GM23338 (cell line): Measurements from ENCODE around the gene PPP2R2D. TPM values are rescaled to one million over a fixed set of nuclear protein-coding genes. Genes with fewer than 3 reads are reported as not detected.

Experiments
- ATAC-seq: fragments of 200-7000 bp; cut with Tn5 transposase; 3 replicates; pipeline ENCODE4 v1.9.1; 2020
- DNase-seq: peaks from one replicate; pipeline ENCODE4 v3.0.0-alpha.2; 2015; ENCODE audit warnings: low spot score
- H2AFZ ChIP-seq: fragments of 200-600 bp; sonication (generic); 2 replicates; pipeline ENCODE4 v1.8.0; 2016; ENCODE audit warnings: antibody characterized with exemption, mild to moderate bottlenecking, moderate library complexity
- H3F3A ChIP-seq: fragments of 200-600 bp; sonication (generic); replicated peaks from 2 replicates; pipeline ENCODE4 v1.8.0; 2017; ENCODE audit warnings: antibody characterized with exemption, mixed run types, low read depth
- H3K27ac ChIP-seq: fragments of 200-600 bp; sonication (generic); 2 replicates; pipeline ENCODE4 v1.6.1; 2016; ENCODE audit warnings: low read depth
- H3K27me3 ChIP-seq: fragments of 200-600 bp; sonication (generic); 2 replicates; pipeline ENCODE4 v1.8.0; 2016; ENCODE audit warnings: mild to moderate bottlenecking, mixed run types, moderate library complexity; ENCODE audit not compliant: insufficient read depth
- H3K36me3 ChIP-seq: fragments of 200-600 bp; sonication (generic); 2 replicates; pipeline ENCODE4 v1.8.0; 2016; ENCODE audit warnings: mild to moderate bottlenecking; ENCODE audit not compliant: insufficient read depth
- H3K4me1 ChIP-seq: fragments of 200-600 bp; sonication (generic); 2 replicates; pipeline ENCODE4 v1.8.0; 2016; ENCODE audit warnings: mild to moderate bottlenecking, moderate library complexity; ENCODE audit not compliant: insufficient read depth
- H3K4me2 ChIP-seq: fragments of 200-600 bp; sonication (generic); 2 replicates; pipeline ENCODE4 v1.7.1; 2017; ENCODE audit warnings: mixed run types
- H3K4me3 ChIP-seq: fragments of 200-600 bp; sonication (generic); 2 replicates; pipeline ENCODE4 v1.6.1; 2016; ENCODE audit warnings: mixed run types
- H3K79me2 ChIP-seq: fragments of 200-600 bp; sonication (generic); replicated peaks from 2 replicates; pipeline ENCODE4 v1.8.0; 2017; ENCODE audit warnings: mild to moderate bottlenecking; ENCODE audit not compliant: insufficient read depth
- H3K9me2 ChIP-seq: fragments of 200-600 bp; sonication (generic); 2 replicates; pipeline ENCODE4 v1.8.0; 2017; ENCODE audit not compliant: insufficient read depth
- H4K20me1 ChIP-seq: fragments of 200-600 bp; sonication (generic); replicated peaks from 2 replicates; pipeline ENCODE4 v1.8.0; 2017; ENCODE audit warnings: mild to moderate bottlenecking; ENCODE audit not compliant: insufficient read depth
- H3K27ac Mint-ChIP-seq: 2 replicates; pipeline ENCODE4 v1.8.0; 2020; ENCODE audit warnings: inconsistent platforms, mild to moderate bottlenecking, moderate library complexity, mixed read lengths
- H3K27me3 Mint-ChIP-seq: 3 replicates; pipeline ENCODE4 v1.8.0; 2022; ENCODE audit warnings: low read depth, mild to moderate bottlenecking, moderate library complexity, mixed read lengths, inconsistent platforms; ENCODE audit not compliant: insufficient read depth, poor library complexity
- H3K36me3 Mint-ChIP-seq: 3 replicates; pipeline ENCODE4 v1.8.0; 2021; ENCODE audit warnings: low read depth, mild to moderate bottlenecking, inconsistent platforms, moderate library complexity, mixed read lengths
- H3K4me1 Mint-ChIP-seq: 3 replicates; pipeline ENCODE4 v1.8.0; 2020; ENCODE audit warnings: mild to moderate bottlenecking, inconsistent platforms, mixed read lengths
- H3K4me3 Mint-ChIP-seq: 3 replicates; pipeline ENCODE4 v1.8.0; 2021; ENCODE audit warnings: moderate library complexity, mild to moderate bottlenecking, inconsistent platforms, mixed read lengths
- H3K9me3 Mint-ChIP-seq: 3 replicates; pipeline ENCODE4 v1.8.0; 2020; ENCODE audit warnings: moderate library complexity, mild to moderate bottlenecking, inconsistent platforms, mixed read lengths
- EZH2 ChIP-seq: fragments of 200-600 bp; sonication (generic); IDR thresholded peaks from one replicate; pipeline ENCODE4 v1.8.0; 2017; ENCODE audit warnings: antibody characterized with exemption, mild to moderate bottlenecking, low read depth; ENCODE audit not compliant: unreplicated experiment
- EZH2phosphoT487 ChIP-seq: fragments of 200-600 bp; sonication (generic); IDR thresholded peaks from one replicate; pipeline ENCODE4 v1.8.1; 2018; ENCODE audit warnings: antibody characterized with exemption; ENCODE audit not compliant: unreplicated experiment
- JUNB ChIP-seq: IDR thresholded peaks from one replicate; pipeline ENCODE4 v1.6.1; 2016; ENCODE audit warnings: antibody characterized with exemption; ENCODE audit not compliant: unreplicated experiment
- NANOG ChIP-seq: IDR thresholded peaks from 2 replicates; pipeline ENCODE4 v1.6.1; 2016; ENCODE audit warnings: antibody characterized with exemption, borderline replicate concordance
- POLR2AphosphoS5 ChIP-seq: IDR thresholded peaks from 2 replicates; pipeline ENCODE4 v1.6.1; 2016; ENCODE audit warnings: antibody characterized with exemption, low read depth
- STAT1 ChIP-seq: IDR thresholded peaks from one replicate; pipeline ENCODE4 v1.6.1; 2016; ENCODE audit warnings: antibody characterized with exemption; ENCODE audit not compliant: unreplicated experiment
- ZNF114 ChIP-seq: fragments of 250-450 bp; sonication (Bioruptor Pico); IDR thresholded peaks from 2 replicates; pipeline ENCODE4 v1.5.0; 2020; ENCODE audit warnings: mild to moderate bottlenecking, moderate library complexity
- polyA plus RNA-seq: library from polyadenylated mRNA; unstranded; fragments of >200 nt; fragmentation: Nextera tagmentation; extraction: Ambion mirVana; gene quantifications from 2 replicates; pipeline ENCODE4 v1.2.1, GENCODE V29; 2016
- total RNA-seq: library from RNA; depleted of rRNA; stranded (reverse); fragments of >200 nt; shearing (Covaris generic); gene quantifications from 2 replicates; pipeline ENCODE4 v1.2.3, GENCODE V29; 2014
- TF ChIP-seq, protein P1 (sequence below), 2 experiments: fragments of 200-600 bp in 1 of 2; sonication (generic) in 1 of 2; conservative IDR thresholded peaks; 2 replicates each; pipeline versions ENCODE4 v1.5.1 to v1.6.1; 2016 to 2017; ENCODE audit warnings: antibody characterized with exemption in 2 of 2, low read depth in 2 of 2, mild to moderate bottlenecking in 2 of 2, moderate library complexity in 1 of 2
- TF ChIP-seq, protein P2 (sequence below): fragments of 250-450 bp; sonication (Bioruptor Pico); IDR thresholded peaks from 2 replicates; pipeline ENCODE4 v1.5.0; 2020; ENCODE audit warnings: mild to moderate bottlenecking, moderate library complexity

PPP2R2D gene
- total and polyA plus RNA-seq, 2 experiments from 2014 or later: 28.8 to 33.7 TPM

GRCh38 chr10:131938681-131939080 lies 37.9 kb downstream of the PPP2R2D start:
- Mint-ChIP-seq H3K9me3 (no peaks in the 10 kb centered on the region; the same call in 2 of the 3 replicates), H3K4me3 (no peak overlapping the region), H3K4me1 (peaks cover 7% of the 10 kb centered on the region; the same call in 2 of the 3 replicates), H3K27me3 (peaks cover 5% of the 10 kb centered on the region), H3K36me3 (peaks cover 60% of the 10 kb centered on the region), H3K27ac (no peak overlapping the region)
- Histone ChIP-seq H3K79me2 (peaks cover 51% of the 10 kb centered on the region), H3K4me2 (no peak overlapping the region), H2AFZ (no peak overlapping the region), H3K9me2 (no peaks in the 10 kb centered on the region), H3K4me3 (no peak overlapping the region), H3K36me3 (peaks cover 22% of the 10 kb centered on the region), H3K27me3 (no peaks in the 10 kb centered on the region), H3K27ac (no peak overlapping the region), H3K4me1 (peaks cover 6% of the 10 kb centered on the region; the same call in 1 of the 2 replicates), H4K20me1 (peaks cover 41% of the 10 kb centered on the region), H3F3A (0 out of 2 replicates have a peak, but pooled peaks cover 4% of the 10 kb centered on the region)
- TF ChIP-seq JUNB: no peak
- TF ChIP-seq, protein P1, sequence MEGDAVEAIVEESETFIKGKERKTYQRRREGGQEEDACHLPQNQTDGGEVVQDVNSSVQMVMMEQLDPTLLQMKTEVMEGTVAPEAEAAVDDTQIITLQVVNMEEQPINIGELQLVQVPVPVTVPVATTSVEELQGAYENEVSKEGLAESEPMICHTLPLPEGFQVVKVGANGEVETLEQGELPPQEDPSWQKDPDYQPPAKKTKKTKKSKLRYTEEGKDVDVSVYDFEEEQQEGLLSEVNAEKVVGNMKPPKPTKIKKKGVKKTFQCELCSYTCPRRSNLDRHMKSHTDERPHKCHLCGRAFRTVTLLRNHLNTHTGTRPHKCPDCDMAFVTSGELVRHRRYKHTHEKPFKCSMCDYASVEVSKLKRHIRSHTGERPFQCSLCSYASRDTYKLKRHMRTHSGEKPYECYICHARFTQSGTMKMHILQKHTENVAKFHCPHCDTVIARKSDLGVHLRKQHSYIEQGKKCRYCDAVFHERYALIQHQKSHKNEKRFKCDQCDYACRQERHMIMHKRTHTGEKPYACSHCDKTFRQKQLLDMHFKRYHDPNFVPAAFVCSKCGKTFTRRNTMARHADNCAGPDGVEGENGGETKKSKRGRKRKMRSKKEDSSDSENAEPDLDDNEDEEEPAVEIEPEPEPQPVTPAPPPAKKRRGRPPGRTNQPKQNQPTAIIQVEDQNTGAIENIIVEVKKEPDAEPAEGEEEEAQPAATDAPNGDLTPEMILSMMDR (conservative IDR thresholded peaks at IDR 0.05; ENCODE audit: low read depth in 2 of 2): no peak
- ATAC-seq: no peak
- no peak for DNase-seq

DNA sequence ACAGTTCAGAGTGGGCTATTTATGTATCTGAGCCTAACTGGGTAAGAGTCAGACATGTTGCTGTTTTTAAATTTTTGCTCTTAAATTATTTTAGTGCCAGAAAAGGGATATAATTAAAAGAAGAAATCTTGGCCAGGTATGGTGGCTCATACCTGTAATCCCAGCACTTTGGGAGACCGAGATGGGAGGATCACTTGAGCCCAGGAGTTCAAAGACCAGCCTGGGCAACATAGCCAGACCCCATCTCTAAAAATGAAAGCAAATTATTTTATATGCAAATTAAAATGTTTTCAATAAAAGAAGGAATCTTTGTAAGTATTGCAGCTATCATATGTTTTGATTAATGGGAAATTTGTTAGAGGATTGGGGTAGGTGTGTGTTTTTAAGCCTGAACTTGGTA lies 41.6 kb downstream of the PPP2R2D start:
- Histone ChIP-seq H3K4me1 (no peaks in the 10 kb centered on the region), H2AFZ (no peak overlapping the region), H3F3A (0 out of 2 replicates have a peak, but pooled peaks cover 4% of the 10 kb centered on the region), H3K79me2 (peaks cover 15% of the 10 kb centered on the region), H3K9me2 (no peaks in the 10 kb centered on the region), H3K4me3 (no peak overlapping the region), H3K27me3 (no peaks in the 10 kb centered on the region), H3K4me2 (no peak overlapping the region), H3K27ac (no peak overlapping the region), H4K20me1 (peaks cover 21% of the 10 kb centered on the region), H3K36me3 (peaks cover 30% of the 10 kb centered on the region)
- DNase-seq (no peak), ATAC-seq (no peak)
- Mint-ChIP-seq H3K27me3 (no peaks in the 10 kb centered on the region), H3K36me3 (peaks cover 79% of the 10 kb centered on the region), H3K9me3 (no peaks in the 10 kb centered on the region; the same call in 2 of the 3 replicates), H3K27ac (no peak overlapping the region), H3K4me3 (no peak overlapping the region), H3K4me1 (no peaks in the 10 kb centered on the region; the same call in 2 of the 3 replicates)
- TF ChIP-seq EZH2 (no peak), NANOG (no peak), POLR2AphosphoS5 (no peak), EZH2phosphoT487 (no peak), STAT1 (no peak), ZNF114 (CRISPR knock-in tag) (no peak)
- TF ChIP-seq, protein P1 (conservative IDR thresholded peaks at IDR 0.05; ENCODE audit: low read depth in 2 of 2): no peak
- TF ChIP-seq, protein P2, sequence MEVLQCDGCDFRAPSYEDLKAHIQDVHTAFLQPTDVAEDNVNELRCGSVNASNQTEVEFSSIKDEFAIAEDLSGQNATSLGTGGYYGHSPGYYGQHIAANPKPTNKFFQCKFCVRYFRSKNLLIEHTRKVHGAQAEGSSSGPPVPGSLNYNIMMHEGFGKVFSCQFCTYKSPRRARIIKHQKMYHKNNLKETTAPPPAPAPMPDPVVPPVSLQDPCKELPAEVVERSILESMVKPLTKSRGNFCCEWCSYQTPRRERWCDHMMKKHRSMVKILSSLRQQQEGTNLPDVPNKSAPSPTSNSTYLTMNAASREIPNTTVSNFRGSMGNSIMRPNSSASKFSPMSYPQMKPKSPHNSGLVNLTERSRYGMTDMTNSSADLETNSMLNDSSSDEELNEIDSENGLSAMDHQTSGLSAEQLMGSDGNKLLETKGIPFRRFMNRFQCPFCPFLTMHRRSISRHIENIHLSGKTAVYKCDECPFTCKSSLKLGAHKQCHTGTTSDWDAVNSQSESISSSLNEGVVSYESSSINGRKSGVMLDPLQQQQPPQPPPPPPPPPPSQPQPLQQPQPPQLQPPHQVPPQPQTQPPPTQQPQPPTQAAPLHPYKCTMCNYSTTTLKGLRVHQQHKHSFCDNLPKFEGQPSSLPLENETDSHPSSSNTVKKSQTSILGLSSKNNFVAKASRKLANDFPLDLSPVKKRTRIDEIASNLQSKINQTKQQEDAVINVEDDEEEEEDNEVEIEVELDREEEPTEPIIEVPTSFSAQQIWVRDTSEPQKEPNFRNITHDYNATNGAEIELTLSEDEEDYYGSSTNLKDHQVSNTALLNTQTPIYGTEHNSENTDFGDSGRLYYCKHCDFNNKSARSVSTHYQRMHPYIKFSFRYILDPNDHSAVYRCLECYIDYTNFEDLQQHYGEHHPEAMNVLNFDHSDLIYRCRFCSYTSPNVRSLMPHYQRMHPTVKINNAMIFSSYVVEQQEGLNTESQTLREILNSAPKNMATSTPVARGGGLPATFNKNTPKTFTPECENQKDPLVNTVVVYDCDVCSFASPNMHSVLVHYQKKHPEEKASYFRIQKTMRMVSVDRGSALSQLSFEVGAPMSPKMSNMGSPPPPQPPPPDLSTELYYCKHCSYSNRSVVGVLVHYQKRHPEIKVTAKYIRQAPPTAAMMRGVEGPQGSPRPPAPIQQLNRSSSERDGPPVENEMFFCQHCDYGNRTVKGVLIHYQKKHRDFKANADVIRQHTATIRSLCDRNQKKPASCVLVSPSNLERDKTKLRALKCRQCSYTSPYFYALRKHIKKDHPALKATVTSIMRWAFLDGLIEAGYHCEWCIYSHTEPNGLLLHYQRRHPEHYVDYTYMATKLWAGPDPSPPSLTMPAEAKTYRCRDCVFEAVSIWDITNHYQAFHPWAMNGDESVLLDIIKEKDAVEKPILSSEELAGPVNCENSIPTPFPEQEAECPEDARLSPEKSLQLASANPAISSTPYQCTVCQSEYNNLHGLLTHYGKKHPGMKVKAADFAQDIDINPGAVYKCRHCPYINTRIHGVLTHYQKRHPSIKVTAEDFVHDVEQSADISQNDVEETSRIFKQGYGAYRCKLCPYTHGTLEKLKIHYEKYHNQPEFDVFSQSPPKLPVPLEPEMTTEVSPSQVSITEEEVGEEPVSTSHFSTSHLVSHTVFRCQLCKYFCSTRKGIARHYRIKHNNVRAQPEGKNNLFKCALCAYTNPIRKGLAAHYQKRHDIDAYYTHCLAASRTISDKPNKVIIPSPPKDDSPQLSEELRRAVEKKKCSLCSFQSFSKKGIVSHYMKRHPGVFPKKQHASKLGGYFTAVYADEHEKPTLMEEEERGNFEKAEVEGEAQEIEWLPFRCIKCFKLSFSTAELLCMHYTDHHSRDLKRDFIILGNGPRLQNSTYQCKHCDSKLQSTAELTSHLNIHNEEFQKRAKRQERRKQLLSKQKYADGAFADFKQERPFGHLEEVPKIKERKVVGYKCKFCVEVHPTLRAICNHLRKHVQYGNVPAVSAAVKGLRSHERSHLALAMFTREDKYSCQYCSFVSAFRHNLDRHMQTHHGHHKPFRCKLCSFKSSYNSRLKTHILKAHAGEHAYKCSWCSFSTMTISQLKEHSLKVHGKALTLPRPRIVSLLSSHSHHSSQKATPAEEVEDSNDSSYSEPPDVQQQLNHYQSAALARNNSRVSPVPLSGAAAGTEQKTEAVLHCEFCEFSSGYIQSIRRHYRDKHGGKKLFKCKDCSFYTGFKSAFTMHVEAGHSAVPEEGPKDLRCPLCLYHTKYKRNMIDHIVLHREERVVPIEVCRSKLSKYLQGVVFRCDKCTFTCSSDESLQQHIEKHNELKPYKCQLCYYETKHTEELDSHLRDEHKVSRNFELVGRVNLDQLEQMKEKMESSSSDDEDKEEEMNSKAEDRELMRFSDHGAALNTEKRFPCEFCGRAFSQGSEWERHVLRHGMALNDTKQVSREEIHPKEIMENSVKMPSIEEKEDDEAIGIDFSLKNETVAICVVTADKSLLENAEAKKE (CRISPR knock-in tag): no peak
